Erythroblast (primary cell): ENCODE data around the gene ADAM23.

Experiments
- DNase-seq, 2 experiments: peaks; one replicate each; lab custom pipeline; 2025; lab: John Stamatoyannopoulos, UW
- GATA1 ChIP-seq: IDR thresholded peaks from 2 replicates; pipeline ENCODE4 v1.6.1; 2011; ENCODE audit warnings: low read depth, mild to moderate bottlenecking, control low read depth, low read length, moderate library complexity
- POLR2A ChIP-seq: IDR thresholded peaks from 2 replicates; pipeline ENCODE4 v1.6.1; 2011; ENCODE audit warnings: mild to moderate bottlenecking, low read length

The ADAM23 gene

GRCh38 chr2:206494061-206494460 lies 50.7 kb downstream of the ADAM23 start:
- TF ChIP-seq GATA1 = no peak
- TF ChIP-seq POLR2A = no peak
- no peak for DNase-seq

- peak in 1 of 2 experiments; percentile 19 for DNase-seq
- TF ChIP-seq POLR2A (no peak), GATA1 (no peak)
Measured at GRCh38 chr2:206502729-206503128, 59.4 kb downstream of the ADAM23 start.

- DNase-seq = no peak
- TF ChIP-seq POLR2A (no peak), GATA1 (no peak)
Measured at GRCh38 chr2:206511283-206511682, 68.0 kb downstream of the ADAM23 start.

- TF ChIP-seq GATA1 (no peak), POLR2A (no peak)
- DNase-seq = no peak
Measured at GRCh38 chr2:206512999-206513398, 69.7 kb downstream of the ADAM23 start.

- no peak for DNase-seq
- TF ChIP-seq POLR2A = no peak
Measured at GRCh38 chr2:206515580-206515979, 72.2 kb downstream of the ADAM23 start.

GRCh38 chr2:206518997-206519396 lies 75.7 kb downstream of the ADAM23 start:
- DNase-seq = no peak

GRCh38 chr2:206520450-206520849 lies 77.1 kb downstream of the ADAM23 start:
- TF ChIP-seq GATA1 = no peak
- no peak for TF ChIP-seq POLR2A
- DNase-seq = no peak

More at GRCh38 chr2:206518997-206519396, 75.7 kb downstream of the ADAM23 start:
- TF ChIP-seq GATA1 = no peak
- no peak for TF ChIP-seq POLR2A

- DNase-seq = no peak
- TF ChIP-seq POLR2A = no peak
- TF ChIP-seq GATA1 = no peak
Measured at GRCh38 chr2:206521115-206521514, 77.8 kb downstream of the ADAM23 start.

GRCh38 chr2:206521612-206522011 lies 78.3 kb downstream of the ADAM23 start:
- TF ChIP-seq GATA1 (no peak), POLR2A (no peak)
- no peak for DNase-seq

GRCh38 chr2:206526416-206526815 lies 83.1 kb downstream of the ADAM23 start:
- no peak for TF ChIP-seq GATA1
- TF ChIP-seq POLR2A = no peak
- DNase-seq = no peak

- no peak for DNase-seq
- TF ChIP-seq POLR2A = no peak
- no peak for TF ChIP-seq GATA1
Measured at GRCh38 chr2:206527153-206527552, 83.8 kb downstream of the ADAM23 start.

GRCh38 chr2:206530727-206531126 lies 87.4 kb downstream of the ADAM23 start:
- no peak for DNase-seq
- TF ChIP-seq POLR2A = no peak
- TF ChIP-seq GATA1 = no peak

GRCh38 chr2:206531996-206532543 lies 88.7 kb downstream of the ADAM23 start:
- TF ChIP-seq POLR2A (no peak), GATA1 (no peak)
- DNase-seq = no peak

GRCh38 chr2:206533977-206534376 lies 90.6 kb downstream of the ADAM23 start:
- DNase-seq = no peak
- TF ChIP-seq POLR2A = no peak
- TF ChIP-seq GATA1 = no peak

GRCh38 chr2:206535260-206535986 lies 92.1 kb downstream of the ADAM23 start:
- no peak for DNase-seq
- TF ChIP-seq GATA1 = no peak
- no peak for TF ChIP-seq POLR2A
